GF-D8 (cell line): ENCODE measurements around the gene NPR2.

ENCODE experiments used
- DNase-seq: peaks from one replicate; lab custom pipeline; 2025; lab: John Stamatoyannopoulos, UW

The NPR2 gene

DNA sequence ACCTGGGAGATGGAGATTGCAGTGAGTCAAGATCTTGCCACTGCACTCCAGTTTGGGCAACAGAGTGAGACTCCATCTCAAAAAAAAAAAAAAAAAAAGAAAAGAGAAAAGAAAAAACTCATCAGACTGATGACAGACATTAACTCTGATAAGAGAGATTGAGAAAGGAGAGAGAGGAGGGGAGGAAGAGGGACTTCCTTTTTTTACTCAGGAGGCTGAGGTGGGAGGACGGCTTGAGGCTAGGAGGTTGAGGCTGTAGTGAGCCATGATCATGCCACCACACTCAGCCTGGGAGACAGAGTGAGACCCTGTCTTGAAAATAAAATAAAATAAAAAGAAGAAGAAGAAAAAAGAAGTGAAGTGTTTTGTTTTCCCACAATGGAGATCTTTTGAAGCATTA, 27.6 kb upstream of the NPR2 start:
- peak; percentile 12 for DNase-seq

DNA sequence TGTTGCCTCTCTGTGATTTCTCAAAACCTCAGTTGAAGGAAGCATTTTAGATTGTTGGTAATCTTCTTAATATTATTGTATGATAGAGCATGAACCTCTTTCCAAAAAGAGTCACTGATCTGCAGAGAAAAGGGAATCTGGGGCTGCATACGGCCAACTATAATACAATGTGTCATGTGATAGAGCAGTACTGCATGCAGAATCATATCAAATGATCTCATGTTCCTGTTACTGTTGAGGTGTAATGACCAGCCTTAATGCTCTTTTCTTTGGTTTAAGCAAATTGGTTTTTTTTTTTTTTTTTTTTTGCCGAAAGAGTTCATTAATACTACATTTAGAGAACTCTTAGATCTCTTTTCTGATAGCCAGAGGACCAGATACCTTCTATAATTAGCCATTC, 24.4 kb upstream of the NPR2 start:
- DNase-seq = no peak

DNA sequence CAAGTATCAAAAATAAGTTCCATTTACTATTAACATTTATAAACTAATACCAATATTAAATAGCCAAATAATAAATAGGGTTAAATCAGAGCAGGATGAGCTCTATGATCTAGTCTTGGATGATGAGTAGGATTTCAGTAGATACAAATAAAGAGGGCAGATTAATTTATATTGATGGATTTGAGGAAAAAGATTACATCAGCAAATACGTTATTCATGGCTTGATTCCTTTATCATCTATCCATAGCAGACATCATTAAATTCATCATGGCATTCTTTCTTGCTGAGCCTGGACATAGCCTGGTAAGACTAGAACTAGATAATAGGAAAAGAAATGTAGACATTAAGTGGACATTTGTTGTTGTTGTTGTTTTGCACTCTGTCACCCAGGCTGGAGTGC, 23.9 kb upstream of the NPR2 start:
- no peak for DNase-seq

DNA sequence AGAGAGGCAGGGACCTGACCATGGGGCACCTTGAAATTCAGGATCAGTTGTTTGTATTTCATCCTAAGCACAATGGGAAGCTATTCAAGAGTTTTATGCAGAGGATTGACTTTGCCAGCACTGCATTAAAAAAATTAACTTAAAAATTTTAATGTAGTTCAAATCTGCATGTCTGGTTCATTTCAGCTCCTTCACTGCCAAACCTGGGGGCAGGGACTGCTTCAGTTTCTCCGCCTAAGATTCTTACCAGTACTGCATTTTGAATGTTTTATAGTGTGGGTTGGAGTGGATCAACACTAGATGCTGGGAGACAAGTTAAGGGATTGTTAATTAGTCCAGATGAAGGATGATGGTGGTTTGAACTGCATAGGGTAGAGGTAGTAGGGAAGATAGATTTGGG, 21.6 kb upstream of the NPR2 start:
- DNase-seq = no peak

DNA sequence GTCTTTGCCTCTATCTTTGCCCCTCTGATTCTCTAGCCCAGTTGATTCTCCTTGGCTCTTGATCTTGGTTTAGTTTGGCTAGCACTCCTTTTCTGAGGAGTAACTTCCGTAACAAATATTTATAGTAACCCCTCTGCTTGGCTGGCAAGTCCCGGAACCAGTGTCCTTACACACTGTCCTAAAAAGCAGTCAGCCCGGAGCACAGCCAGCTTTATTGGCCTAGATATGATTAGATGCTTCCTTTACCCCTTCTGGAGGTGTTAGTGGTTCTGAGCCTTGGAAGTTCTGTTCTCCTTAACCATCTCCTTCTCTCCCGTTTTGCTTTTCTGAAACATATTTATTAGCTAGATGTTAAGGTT, 20.3 kb upstream of the NPR2 start:
- no peak for DNase-seq

DNA sequence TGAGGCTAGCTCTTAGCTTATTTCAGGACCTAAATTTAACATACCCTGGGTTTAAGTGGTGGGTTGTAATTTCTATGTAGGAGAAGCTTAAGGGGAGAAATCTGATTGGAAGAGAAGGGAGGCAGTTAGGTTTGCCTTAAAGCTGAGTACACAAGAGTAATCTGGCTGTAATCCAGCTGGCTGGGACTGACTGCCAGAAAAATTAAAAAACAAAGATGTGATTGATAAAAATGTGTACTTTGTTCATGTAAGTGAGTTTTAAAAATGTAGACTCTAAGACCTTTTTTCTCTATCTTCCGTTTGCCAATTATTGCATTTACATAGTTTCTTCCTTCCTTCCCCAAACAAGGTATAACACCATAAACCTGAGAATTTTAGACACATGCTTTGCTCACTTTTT, 19.9 kb upstream of the NPR2 start:
- DNase-seq = no peak

DNA sequence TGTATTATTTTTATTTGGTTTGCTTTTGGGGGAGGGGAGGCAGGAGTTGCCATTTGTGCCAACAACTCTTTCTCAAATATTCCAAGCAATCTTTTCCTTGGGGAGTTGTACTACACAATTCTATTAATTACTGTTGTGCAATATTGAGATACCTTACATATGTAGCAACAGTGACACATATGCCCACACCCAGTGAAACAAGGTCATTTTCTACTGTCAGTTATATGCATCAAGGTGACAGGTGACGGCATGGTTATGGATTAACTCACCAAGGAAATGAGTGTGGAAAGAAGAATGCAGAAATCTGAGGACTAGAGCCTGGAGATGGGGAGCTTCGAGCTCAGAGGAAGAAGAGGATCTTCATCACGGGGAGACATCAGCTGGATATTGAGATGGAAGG, 19.4 kb upstream of the NPR2 start:
- DNase-seq = no peak

DNA sequence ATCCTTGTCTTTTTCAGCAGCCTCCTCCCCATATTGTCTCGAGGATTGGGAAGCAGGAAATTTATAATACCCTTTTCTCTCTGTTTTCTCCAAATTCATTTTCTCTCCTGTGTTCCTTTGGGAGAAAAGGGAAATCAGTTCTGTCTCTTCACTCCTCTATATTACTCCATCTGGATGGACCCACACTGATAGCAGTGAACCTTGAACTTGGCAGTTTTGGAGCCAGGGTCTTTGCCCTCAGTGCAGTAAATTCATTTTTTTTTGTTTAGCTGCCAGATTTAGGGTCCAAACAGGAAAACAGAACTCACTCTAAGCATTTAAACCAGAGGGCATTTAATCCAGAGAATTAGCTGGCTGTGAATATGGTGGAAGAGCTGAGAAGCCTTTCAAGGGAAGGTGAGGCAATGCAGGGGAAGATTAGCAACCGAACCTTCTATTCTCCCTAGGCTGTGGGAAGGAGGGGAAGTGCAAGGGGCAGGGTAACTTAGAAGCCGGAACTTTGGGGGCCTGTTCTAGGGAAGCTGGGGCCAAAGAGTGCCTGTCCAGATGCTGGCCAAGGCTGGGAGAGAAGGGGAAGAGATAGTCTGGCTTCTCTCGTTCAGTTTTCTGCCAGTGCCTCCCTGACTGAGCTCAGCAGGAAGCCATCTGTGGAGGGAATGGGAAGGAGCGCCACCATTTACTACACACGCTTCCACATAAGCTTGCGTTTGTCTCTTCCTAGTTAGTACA, 16.3 kb upstream of the NPR2 start:
- DNase-seq = peak; percentile 80

DNA sequence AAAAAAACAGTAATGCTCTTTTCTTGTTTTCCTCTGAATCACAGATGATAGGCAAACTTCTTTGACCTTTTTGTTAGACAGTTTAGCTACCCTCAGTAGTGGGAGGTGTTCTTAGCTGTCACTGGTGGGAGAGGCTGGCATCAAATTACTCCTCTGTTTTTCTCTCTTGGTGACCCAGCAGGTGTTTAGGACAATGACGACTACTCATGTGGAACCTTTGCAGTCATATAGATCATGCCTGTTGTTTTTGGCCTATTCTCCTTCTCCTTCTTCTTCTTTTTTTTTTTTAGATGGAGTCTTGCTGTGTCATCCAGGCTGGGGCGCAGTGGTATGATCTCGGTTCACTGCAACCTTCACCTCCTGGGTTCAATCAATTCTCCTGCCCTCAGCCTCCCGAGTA, 15.4 kb upstream of the NPR2 start:
- peak; percentile 57 for DNase-seq

DNA sequence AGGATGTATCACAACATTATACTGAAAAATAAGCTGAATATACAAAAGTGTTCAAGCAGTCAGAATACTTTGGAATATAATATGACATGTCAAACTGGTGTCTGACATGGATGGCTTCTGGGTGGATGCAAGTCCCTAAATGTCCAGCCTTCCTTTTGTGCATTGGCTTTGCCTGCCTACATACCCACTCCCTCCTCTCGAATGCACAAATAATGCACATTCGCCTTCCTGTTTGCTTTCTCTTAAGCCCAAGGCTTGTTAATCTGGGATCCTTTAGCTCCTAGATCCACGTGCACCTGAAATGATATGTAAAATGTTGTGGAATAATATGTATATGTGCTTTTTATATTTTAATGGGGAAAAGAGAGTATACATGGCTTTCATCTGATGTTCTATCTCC, 12.9 kb upstream of the NPR2 start:
- DNase-seq = no peak

DNA sequence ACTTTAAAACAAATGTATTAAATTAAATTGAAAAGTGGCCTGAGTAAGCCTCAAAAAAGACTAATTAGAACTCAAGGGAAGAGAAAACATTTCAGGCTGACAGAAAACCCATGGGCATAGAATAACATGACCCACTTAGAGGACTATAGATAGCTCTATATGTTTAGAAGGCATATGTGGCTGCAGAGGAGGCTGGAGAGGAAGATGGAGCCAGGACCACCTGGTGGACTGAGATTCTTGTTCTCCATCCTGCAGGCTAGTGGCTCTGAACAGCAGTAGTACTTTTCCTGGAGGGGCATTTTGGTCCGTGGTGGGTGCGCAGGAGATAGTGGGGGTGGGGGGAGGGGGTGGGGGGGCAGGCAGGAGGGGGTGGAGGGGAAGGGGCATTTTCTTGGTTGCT, 10.3 kb upstream of the NPR2 start:
- DNase-seq = no peak

DNA sequence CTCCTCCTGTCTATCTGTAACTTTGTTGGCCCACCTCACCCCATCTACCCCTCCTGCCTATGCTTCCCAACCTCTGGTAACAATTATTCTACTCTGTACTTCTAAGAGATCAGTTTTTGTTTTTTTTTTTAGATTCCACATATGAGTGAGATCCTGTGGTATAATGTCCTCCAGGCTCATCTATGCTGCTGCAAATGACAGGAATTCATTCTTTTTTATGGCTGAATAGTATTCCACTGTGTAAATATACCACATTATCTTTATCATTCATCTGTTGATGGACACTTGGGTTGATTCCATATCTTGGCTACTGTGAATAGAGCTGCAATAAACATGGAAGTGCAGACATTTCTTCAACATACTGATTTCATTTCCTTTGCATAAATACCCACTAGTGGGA, 8.0 kb upstream of the NPR2 start:
- DNase-seq = no peak

DNA sequence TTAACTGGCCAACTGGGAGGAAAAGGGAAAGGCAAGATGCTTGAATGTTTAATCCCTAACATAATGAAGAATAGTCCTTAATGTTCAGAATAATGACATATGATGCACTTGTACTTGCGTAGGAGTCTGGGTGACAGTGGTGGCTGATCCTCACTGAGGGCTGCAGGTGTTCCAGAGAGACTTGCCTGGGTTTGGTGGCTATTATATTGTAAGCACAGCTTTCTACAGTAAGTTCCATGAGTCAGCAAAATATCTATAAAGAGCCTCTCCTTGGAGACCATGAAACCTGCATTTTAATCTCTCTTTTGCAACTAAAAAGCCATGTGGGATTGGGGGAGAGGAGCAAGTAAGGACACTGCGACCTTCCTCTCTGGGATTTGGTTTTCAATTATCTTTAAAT, 1.9 kb upstream of the NPR2 start:
- no peak for DNase-seq

DNA sequence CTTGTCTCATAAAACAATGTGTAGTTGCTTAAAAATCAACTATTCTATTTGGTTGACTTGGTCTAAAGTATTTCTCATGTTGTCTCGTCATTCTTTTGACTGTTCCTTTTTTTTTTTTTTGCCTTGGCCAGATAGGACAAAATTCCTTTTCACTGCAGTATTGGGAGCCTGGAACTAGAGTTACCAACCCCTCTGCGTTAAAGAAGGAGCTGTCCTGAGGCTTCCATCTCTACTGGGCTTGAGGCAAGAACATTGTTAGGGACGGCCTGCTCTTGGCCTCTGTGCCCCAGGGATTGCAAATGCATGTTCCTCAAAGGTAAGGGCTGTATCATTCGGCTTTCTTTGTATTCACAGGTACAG, 1.4 kb upstream of the NPR2 start:
- DNase-seq = no peak

DNA sequence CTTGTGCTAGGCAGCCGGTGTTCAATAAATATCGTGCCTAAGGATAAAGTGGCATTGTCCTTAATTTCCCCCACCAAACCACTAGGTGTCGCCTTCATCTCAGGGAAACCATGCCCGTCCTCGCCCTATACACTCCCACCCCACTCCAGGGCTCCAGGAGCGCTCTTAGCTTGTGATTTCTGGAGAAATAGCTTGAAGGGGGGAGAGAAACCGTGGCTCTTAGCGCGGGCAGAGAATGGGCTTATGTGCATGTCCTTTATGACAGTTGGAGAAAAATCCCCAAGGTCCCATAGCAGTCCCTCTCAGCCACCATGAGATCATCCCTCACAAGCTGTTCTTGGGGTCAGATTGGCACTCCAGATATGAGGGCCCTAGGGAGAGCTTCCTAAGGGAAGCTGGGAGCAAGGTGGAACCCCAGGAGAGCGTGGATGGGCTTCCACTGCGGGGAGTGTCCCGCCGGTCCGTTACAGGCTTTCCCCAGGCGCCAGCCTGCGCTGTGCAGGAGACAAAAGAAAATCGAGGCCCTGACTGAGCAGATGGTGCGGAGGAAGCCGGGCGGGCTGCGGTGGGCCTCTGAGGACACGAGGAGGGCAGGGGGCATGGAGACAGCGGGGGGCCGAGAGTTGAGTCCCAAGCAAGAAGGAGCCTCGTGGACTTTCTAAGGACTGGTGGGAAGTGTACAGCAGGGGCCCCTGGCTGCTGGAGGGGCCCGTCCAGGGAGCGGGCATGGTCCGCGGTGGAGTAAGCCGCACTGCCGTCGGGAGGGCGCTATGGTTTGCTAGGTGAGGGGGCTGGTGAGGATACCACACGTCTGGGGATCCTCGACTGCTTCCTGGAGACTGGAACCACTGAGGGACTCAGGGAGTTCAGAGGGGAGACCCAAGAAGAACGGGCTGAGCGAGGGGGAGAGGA, 750 bp upstream of the NPR2 start:
- DNase-seq = no peak

DNA sequence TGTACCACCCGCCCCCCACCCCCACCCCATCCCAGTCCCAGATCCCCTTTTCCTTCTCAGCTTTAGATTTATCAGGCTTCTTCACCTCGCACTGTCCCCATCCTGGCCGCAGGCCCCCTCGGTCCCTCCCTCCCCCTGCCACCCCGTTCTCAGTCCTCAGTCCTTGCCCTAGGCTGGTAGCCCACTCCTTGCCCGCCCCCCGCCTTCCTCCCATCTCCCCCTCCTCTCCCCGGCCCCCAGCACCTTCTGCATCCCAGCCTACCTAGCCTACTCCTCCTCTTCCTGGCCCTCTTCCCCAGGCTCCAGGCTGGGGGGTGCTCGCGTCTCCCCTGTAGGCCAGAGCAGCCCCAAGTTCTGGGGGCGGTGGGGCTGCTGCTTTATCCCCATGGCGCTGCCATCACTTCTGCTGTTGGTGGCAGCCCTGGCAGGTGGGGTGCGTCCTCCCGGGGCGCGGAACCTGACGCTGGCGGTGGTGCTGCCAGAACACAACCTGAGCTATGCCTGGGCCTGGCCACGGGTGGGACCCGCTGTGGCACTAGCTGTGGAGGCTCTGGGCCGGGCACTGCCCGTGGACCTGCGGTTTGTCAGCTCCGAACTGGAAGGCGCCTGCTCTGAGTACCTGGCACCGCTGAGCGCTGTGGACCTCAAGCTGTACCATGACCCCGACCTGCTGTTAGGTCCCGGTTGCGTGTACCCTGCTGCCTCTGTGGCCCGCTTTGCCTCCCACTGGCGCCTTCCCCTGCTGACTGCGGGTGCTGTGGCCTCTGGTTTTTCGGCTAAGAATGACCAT, 828 bp downstream of the NPR2 start:
- no peak for DNase-seq

DNA sequence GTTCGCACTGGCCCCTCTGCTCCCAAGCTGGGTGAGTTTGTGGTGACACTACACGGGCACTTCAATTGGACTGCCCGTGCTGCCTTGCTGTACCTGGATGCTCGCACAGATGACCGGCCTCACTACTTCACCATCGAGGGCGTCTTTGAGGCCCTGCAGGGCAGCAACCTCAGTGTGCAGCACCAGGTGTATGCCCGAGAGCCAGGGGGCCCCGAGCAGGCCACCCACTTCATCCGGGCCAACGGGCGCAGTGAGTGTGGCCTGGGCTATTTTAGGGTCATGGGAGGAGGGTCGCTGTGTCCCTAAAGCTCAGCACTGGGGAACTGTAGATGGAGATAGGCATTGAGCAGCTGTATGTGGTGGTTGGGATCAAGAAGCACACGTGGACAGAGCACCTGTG, 1.4 kb downstream of the NPR2 start:
- DNase-seq = no peak

DNA sequence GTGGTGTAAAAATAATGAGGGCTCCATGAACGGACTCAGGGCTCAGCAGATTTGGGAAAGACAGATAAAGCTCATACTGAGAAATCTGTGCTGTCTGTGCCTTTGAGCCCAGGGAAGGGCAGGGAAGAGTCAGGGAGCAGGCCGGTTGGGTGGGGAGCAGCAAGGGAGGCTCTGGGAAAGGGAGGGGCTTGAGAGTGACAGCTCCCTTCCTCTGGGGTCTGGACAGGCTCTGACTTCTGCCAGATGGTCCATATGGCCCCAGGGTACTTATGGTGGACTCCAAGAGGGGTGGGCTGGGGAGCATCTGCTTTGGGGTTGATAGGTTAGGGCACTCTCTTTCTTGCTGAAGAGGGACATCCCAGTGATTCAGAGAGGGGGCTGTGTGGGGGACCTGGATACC, 2.1 kb downstream of the NPR2 start:
- DNase-seq = no peak

DNA sequence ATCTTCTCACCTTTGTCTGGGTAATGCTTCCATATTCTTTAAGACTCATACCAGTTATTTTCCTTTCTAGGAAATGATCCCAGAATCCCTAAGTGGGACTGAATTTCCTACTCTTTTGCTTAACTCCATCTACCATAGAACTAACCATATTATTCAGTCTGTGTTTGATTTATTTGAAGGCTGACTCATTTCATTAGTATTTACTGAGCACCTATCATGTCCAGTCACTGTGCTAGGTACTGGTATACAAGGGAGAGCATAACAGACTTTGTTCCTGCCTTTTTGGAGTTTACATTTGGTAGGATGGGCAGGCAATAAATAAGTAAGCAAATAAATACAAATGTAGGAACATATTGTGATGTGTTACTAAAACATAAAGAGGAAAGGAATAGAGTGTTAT, 4.3 kb downstream of the NPR2 start:
- DNase-seq = no peak

DNA sequence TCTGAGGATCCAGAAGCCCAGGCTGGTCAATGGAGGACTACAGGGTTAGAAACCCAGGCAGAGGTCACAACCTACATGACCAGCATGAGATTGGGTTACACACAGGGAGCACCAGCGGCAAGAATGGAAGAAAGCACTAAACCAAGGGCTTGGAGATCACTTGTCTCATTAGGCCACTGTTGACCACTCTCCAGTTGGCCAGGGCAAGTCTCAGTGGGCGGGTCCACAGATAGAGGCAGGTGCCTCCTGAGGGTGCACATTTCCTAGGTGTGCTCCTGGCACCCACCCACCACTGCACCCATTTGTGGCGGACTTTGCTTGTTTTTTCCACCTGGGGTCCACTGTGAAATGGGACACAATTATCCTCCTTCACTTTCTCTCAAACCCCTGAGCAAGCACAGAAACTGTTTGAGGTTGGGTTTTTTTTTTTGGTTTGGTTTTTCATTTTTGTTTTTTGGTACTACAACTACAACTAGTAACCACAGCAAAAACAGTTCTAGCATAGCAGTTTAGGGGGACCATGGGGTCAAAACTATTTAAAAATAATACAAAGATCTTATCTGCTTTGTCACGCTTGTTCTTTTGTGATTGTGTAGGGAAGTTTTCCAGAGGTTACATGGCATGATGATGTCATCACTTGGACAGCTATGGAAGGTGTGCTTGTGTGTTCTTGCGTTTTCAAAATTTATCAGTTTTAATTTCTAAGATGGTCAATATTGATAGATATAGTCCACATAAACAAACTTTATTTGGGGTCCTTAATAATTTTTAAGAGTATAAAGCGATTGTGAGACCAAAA, 6.1 kb downstream of the NPR2 start:
- no peak for DNase-seq

DNA sequence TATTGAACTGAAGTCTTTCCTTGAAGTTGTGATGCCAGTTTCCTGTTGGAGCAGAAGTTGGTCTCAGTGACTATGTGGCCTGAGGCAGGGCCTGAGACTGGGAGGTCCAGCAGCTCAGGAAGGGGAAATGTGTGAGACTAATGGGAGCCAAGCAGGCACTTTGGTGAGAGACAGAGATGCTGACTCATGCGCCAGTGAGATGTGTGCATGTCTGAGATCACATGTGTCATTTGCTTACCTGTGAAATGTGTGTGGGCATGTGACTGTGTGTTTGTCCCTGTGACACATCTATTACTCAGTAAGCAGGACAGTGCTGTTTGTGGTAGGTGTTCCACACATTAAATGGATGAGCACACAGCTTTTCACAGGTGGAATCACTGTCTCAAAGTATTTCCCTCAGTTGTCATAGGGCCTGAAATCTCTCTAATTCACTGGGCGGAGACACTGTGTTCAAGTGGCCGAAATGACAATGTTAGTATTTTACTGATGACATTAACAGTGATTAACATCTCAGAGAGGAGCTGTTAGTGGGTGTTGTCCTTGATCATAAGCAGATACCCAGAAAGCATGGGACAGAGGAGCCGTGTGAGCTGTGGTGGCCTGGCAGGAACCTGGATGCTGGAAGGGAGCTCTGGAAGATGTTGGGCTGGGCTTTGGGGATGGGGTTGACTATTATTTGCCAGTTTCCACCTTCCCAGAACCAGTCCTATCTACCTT, 7.4 kb downstream of the NPR2 start:
- DNase-seq = no peak

DNA sequence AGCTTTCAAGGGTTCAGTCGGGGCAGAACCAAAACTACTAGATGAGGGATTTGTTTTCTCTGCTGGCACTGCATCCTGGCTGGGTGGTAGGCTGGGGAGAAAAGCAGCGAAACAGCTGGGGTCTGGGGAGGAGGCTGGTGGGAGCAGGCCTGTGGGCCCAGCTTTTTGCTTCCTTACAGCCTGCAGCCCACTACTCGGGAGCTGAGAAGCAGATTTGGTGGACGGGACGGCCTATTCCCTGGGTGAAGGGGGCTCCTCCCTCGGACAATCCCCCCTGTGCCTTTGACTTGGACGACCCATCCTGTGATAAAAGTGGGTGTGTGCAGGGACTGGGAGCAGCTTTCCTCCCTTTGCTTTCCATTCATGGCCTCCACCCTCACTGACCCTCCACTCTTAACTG, 9.1 kb downstream of the NPR2 start:
- no peak for DNase-seq
